ENCODE results near the gene TSPAN14. TPM values are rescaled to one million over a fixed set of nuclear protein-coding genes. Genes with fewer than 3 reads are reported as not detected.
"Not testable (repeated sequence)": the region's sequence is repeated elsewhere in the genome, so short reads cannot be mapped to it uniquely, and the experiment has no call there.

The TSPAN14 gene
- total RNA-seq, 2 experiments from 2014 or later: 167 to 168 TPM

DNA sequence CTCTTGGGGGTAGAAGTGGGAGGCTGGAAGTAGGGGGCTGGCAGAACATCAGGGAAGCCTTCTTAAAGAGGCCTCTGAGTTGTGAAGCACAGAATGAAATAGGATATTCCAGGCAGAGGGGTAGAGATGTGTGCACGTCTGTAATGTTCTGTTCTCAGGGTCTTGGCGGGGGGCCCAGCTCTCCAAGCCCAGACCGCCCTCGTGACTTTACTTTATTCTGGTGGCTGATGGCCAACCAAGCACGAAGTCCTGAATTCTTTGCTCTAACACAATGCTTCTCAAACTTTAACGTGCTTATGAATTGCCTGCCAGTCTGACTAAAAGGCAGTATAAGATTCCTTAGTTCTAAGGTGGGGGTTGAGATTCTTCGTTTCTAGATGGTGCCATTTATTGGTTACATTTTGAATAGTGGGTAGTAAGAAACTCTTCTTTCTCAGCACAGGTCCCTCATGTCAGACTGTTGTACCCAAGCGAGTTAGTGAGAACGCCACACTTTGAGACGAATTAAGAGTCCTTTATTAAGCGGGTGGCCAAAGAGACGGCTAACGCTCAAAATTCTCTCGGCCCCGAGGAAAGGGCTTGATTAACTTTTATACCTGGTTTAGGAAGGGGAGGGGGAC lies 37.5 kb upstream of the TSPAN14 start:
- ATAC-seq (ENCODE audit: poor library complexity): no peak
- Mint-ChIP-seq H3K4me3 (no peak overlapping the region), H3K9me3 (no peaks in the 10 kb centered on the region), H3K27ac (no peak overlapping the region), H3K36me3 (ENCODE audit: low read depth) (peaks cover 6% of the 10 kb centered on the region), H3K27me3 (no peaks in the 10 kb centered on the region), H3K4me1 (ENCODE audit: low read depth) (peaks cover 35% of the 10 kb centered on the region)
- Histone ChIP-seq H3K4me1 (ENCODE audit: insufficient read depth, low read length) (no peaks in the 10 kb centered on the region), H3K4me3 (ENCODE audit: low read length) (no peak overlapping the region), H3K36me3 (ENCODE audit: insufficient read depth, low read length) (no peaks in the 10 kb centered on the region), H3K9me3 (ENCODE audit: control insufficient read depth in 1 of 2, insufficient read depth in 1 of 2, low read length in 2 of 2) (no peaks in the 10 kb centered on the region), H3K27me3 (ENCODE audit: control insufficient read depth in 1 of 2, insufficient read depth in 2 of 2, low read length in 2 of 2) (no peaks in the 10 kb centered on the region), H3K27ac (ENCODE audit: low read depth in 1 of 2, low read length in 2 of 2) (no peak overlapping the region)
- CTCF ChIA-PET: interaction anchor here (0.6 kb wide), 1 partner anchor 144 kb away, joined by 3 read pairs; no protein-coding TSS in a partner anchor
- POLR2A ChIA-PET: no interaction called here
- intact Hi-C loops (cut with DNase I, micrococcal nuclease): no loop called here
- TF ChIP-seq CTCF (IDR thresholded peaks at IDR 0.05): no peak
- DNase-seq: no peak

DNA sequence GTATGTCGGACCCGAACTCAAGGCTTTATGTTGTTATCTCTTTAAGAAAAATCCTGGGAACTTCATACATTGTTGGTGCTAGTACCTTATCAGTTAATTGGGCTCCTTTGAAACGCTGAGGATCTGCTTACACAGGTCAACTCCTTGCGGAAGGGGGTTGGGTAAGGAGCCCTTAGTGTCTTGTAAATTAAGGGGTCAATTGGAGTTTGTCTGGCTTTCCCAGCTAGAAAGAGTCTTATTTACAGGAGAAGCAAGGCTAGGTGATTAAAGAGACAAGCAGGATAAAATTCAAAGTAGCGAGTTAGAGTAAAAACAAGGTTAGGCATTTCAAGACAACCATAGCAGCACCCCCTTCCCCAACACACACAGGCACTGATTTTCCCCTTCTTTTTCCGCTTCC lies 36.9 kb upstream of the TSPAN14 start:
- H3K9me3 Mint-ChIP-seq; CTCF ChIA-PET; H3K27me3 Mint-ChIP-seq; H3K36me3 ChIP-seq (ENCODE audit: insufficient read depth, low read length); H3K27ac ChIP-seq (ENCODE audit: low read depth in 1 of 2, low read length in 2 of 2); intact Hi-C loops (cut with DNase I, micrococcal nuclease); H3K4me3 ChIP-seq (ENCODE audit: low read length); H3K4me1 ChIP-seq (ENCODE audit: insufficient read depth, low read length); H3K4me3 Mint-ChIP-seq; ATAC-seq (ENCODE audit: poor library complexity); H3K27ac Mint-ChIP-seq; H3K9me3 ChIP-seq (ENCODE audit: control insufficient read depth in 1 of 2, insufficient read depth in 1 of 2, low read length in 2 of 2); H3K27me3 ChIP-seq (ENCODE audit: control insufficient read depth in 1 of 2, insufficient read depth in 2 of 2, low read length in 2 of 2); POLR2A ChIA-PET; DNase-seq: not testable (repeated sequence)
- Mint-ChIP-seq H3K4me1 (ENCODE audit: low read depth) (peaks cover 29% of the 10 kb centered on the region), H3K36me3 (ENCODE audit: low read depth) (peaks cover 12% of the 10 kb centered on the region)

DNA sequence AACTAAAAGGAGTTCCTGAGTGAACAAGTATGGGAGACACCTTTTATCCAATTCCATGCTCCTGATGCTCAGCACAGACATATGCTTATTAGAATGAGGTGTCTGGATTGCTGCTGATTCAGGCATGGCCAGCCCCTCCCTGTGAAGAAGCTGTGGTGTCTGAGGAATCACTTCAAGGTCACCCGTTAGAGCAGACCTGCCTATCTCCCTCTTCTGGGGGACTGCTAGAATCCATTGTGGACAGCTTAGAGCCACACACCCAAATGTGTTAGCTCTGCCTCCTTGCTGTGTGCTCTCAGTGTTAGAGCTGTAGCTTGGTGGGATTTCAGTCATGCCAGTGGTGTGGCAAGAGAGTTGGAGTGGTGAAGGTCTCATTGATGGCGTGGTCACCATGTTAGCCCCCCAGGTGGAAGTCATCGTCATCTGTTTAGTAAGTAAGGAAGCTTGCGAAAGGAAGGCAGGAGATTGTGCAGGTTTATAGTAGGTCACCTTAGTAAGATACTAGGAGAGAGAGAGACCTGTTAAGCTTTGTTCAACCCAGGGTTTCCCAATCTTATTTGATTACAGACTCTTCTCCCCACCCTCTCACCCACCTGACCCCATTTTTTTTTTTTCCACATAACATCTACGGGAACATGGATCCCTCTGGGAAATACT lies 32.9 kb upstream of the TSPAN14 start:
- no peak overlapping the region for H3K27ac Mint-ChIP-seq
- ChIA-PET POLR2A (no interaction called here), CTCF (interaction anchor here (0.7 to 1.5 kb wide), 3 partner anchors 12 to 84 kb away, joined by 3 to 5 read pairs (median 4); no protein-coding TSS in a partner anchor)
- ATAC-seq (ENCODE audit: poor library complexity) (no peak), DNase-seq (no peak)
- H3K4me3 Mint-ChIP-seq: no peak overlapping the region
- Histone ChIP-seq H3K27ac (ENCODE audit: low read depth in 1 of 2, low read length in 2 of 2) (no peak overlapping the region), H3K9me3 (ENCODE audit: control insufficient read depth in 1 of 2, insufficient read depth in 1 of 2, low read length in 2 of 2) (no peaks in the 10 kb centered on the region), H3K27me3 (ENCODE audit: control insufficient read depth in 1 of 2, insufficient read depth in 2 of 2, low read length in 2 of 2) (no peaks in the 10 kb centered on the region), H3K4me1 (ENCODE audit: insufficient read depth, low read length) (no peaks in the 10 kb centered on the region), H3K4me3 (ENCODE audit: low read length) (no peak overlapping the region), H3K36me3 (ENCODE audit: insufficient read depth, low read length) (peaks cover 4% of the 10 kb centered on the region)
- H3K9me3 Mint-ChIP-seq: no peaks in the 10 kb centered on the region
- intact Hi-C loops (cut with DNase I, micrococcal nuclease): no loop called here
- peaks cover 3% of the 10 kb centered on the region for H3K4me1 Mint-ChIP-seq (ENCODE audit: low read depth)
- H3K36me3 Mint-ChIP-seq (ENCODE audit: low read depth): peaks cover 35% of the 10 kb centered on the region
- H3K27me3 Mint-ChIP-seq: no peaks in the 10 kb centered on the region
- TF ChIP-seq CTCF (IDR thresholded peaks at IDR 0.05): no peak
